ENCODE data around the gene CHRNE. TPM values are rescaled to one million over a fixed set of nuclear protein-coding genes. Genes with fewer than 3 reads are reported as not detected.

The CHRNE gene
- total RNA-seq, 3 donors from 2014 or later: 0.24 to 1.3 TPM; not detected in 1

- H3K4me1 ChIP-seq (ENCODE audit: low read depth): peaks cover 33% of the 10 kb centered on the region
- intact Hi-C loops (cut with DNase I, micrococcal nuclease): no loop called here
- ATAC-seq: peak; percentile 62
Observed at GRCh38 chr17:4948931-4949320, 46.0 kb upstream of the CHRNE start.

GRCh38 chr17:4948166-4948930 lies 45.5 kb upstream of the CHRNE start, which contains the start of gene PFN1:
Gene PFN1 (minus strand): TSS chr17:4948530. CDS start chr17:4948394, 136 bp downstream.
- no peaks in the 10 kb centered on the region for H3K36me3 ChIP-seq (ENCODE audit: low read depth)
- H3K4me3 ChIP-seq: peak within 1 kb of the TSS; percentile 98
- intact Hi-C loops (cut with DNase I, micrococcal nuclease): no loop called here
- ATAC-seq (peak; percentile 71), DNase-seq (peak; percentile 91 to 95 (median 93))
- peaks cover 33% of the 10 kb centered on the region for H3K4me1 ChIP-seq (ENCODE audit: low read depth)
- H3K9me3 ChIP-seq: no peaks in the 10 kb centered on the region
- TF ChIP-seq CTCF (IDR thresholded peaks at IDR 0.05): no peak

More at GRCh38 chr17:4948931-4949320, 46.0 kb upstream of the CHRNE start:
- H3K4me3 ChIP-seq: peak overlapping the region; percentile 98
- H3K9me3 ChIP-seq: no peaks in the 10 kb centered on the region
- H3K36me3 ChIP-seq (ENCODE audit: low read depth): no peaks in the 10 kb centered on the region
- TF ChIP-seq CTCF (IDR thresholded peaks at IDR 0.05): no peak
- peak; percentile 80 to 93 (median 91) for DNase-seq

GRCh38 chr17:4947411-4948165 lies 44.7 kb upstream of the CHRNE start:
- peak; percentile 83 to 89 (median 88) for DNase-seq
- intact Hi-C loops (cut with DNase I, micrococcal nuclease): no loop called here
- ATAC-seq: peak; percentile 62
- Histone ChIP-seq H3K9me3 (no peaks in the 10 kb centered on the region), H3K4me1 (ENCODE audit: low read depth) (peaks cover 33% of the 10 kb centered on the region), H3K4me3 (peak overlapping the region; percentile 98), H3K36me3 (ENCODE audit: low read depth) (no peaks in the 10 kb centered on the region)
- TF ChIP-seq CTCF (IDR thresholded peaks at IDR 0.05): no peak

- H3K4me3 ChIP-seq: peak overlapping the region; percentile 98
Observed at GRCh38 chr17:4947010-4947410, 44.1 kb upstream of the CHRNE start.

More at GRCh38 chr17:4947010-4947410, 44.1 kb upstream of the CHRNE start:
- H3K36me3 ChIP-seq (ENCODE audit: low read depth): no peaks in the 10 kb centered on the region
- TF ChIP-seq CTCF (IDR thresholded peaks at IDR 0.05): no peak
- H3K9me3 ChIP-seq: no peaks in the 10 kb centered on the region
- peak in 1 of 3 donors; percentile 64 for DNase-seq
- no peak for ATAC-seq
- intact Hi-C loops (cut with DNase I, micrococcal nuclease): no loop called here
- peaks cover 35% of the 10 kb centered on the region for H3K4me1 ChIP-seq (ENCODE audit: low read depth)

Measured in mucosa of descending colon (tissue), 3 donors.